ENCODE results near the gene CDCP1. TPM values are rescaled to one million over a fixed set of nuclear protein-coding genes. Genes with fewer than 3 reads are reported as not detected.

CDCP1 gene
- total and polyA plus RNA-seq, 8 donors = 4.1 to 24.5 (median 8.1) TPM

GRCh38 chr3:45119376-45119775 is 26.8 kb downstream of the CDCP1 start:
- H3K4me1 ChIP-seq = peaks cover 17 to 54% (median 33%) of the 10 kb centered on the region in 4 donors
- DNase-seq = no peak
- H3K4me3 ChIP-seq = no peak overlapping the region
- H3K36me3 ChIP-seq = peaks cover 0 to 3% (median 0%) of the 10 kb centered on the region in 4 donors
- H3K9me3 ChIP-seq = no peaks in the 10 kb centered on the region
- no peaks in the 10 kb centered on the region for H3K27me3 ChIP-seq
- TF ChIP-seq EP300 (IDR thresholded peaks at IDR 0.05) (no peak), POLR2AphosphoS5 (IDR thresholded peaks at IDR 0.05) (no peak), POLR2A (IDR thresholded peaks at IDR 0.05) (no peak), CTCF (IDR thresholded peaks at IDR 0.05) (no peak)
- WGBS, 5 donors = 22 to 34% (median 31%) methylated on average over 4 of the region's 4 CpGs
- intact Hi-C loops (cut with DNase I; ENCODE audit: low total_unique reads) = no loop called here
- peak overlapping the region; percentile 66 to 78 (median 76) for H3K27ac ChIP-seq

- H3K27ac ChIP-seq = peak overlapping the region in 4 of 5 donors; percentile 70 to 78 (median 76)
- TF ChIP-seq EP300 (IDR thresholded peaks at IDR 0.05) (no peak), CTCF (IDR thresholded peaks at IDR 0.05) (no peak)
- DNase-seq = no peak
- H3K27me3 ChIP-seq = no peaks in the 10 kb centered on the region
- intact Hi-C loops (cut with DNase I; ENCODE audit: low total_unique reads) = no loop called here
- no peak overlapping the region for H3K4me3 ChIP-seq
- 25 to 54% (median 37%) methylated on average over 2 of the region's 2 CpGs for WGBS, 5 donors
- H3K9me3 ChIP-seq = no peaks in the 10 kb centered on the region
- peaks cover 16 to 54% (median 29%) of the 10 kb centered on the region in 4 donors for H3K4me1 ChIP-seq
- peaks cover 0 to 3% (median 0%) of the 10 kb centered on the region in 4 donors for H3K36me3 ChIP-seq
These were observed 27.5 kb downstream of the CDCP1 start for GRCh38 chr3:45118615-45119071.

GRCh38 chr3:45116350-45116749 is 29.8 kb downstream of the CDCP1 start:
- no peak overlapping the region for H3K4me3 ChIP-seq
- H3K9me3 ChIP-seq = no peaks in the 10 kb centered on the region
- H3K36me3 ChIP-seq = peaks cover 0 to 12% (median 3%) of the 10 kb centered on the region in 4 donors
- H3K27ac ChIP-seq = no peak overlapping the region
- no peaks in the 10 kb centered on the region for H3K27me3 ChIP-seq
- WGBS, 5 donors = 72 to 84% (median 83%) methylated on average over 4 of the region's 4 CpGs
- no peak for DNase-seq
- intact Hi-C loops (cut with DNase I; ENCODE audit: low total_unique reads) = no loop called here
- TF ChIP-seq POLR2AphosphoS5 (IDR thresholded peaks at IDR 0.05) = no peak
- TF ChIP-seq EP300 (IDR thresholded peaks at IDR 0.05) = no peak
- TF ChIP-seq POLR2A (IDR thresholded peaks at IDR 0.05) = no peak
- TF ChIP-seq CTCF (IDR thresholded peaks at IDR 0.05) = no peak
- H3K4me1 ChIP-seq = peaks cover 24 to 59% (median 29%) of the 10 kb centered on the region in 4 donors

GRCh38 chr3:45113625-45114050 is 32.5 kb downstream of the CDCP1 start:
- Histone ChIP-seq H3K9me3 (no peaks in the 10 kb centered on the region), H3K36me3 (peaks cover 0 to 31% (median 9%) of the 10 kb centered on the region in 4 donors), H3K27ac (peak overlapping the region; percentile 58 to 77 (median 66)), H3K27me3 (no peaks in the 10 kb centered on the region), H3K4me1 (peaks cover 8 to 50% (median 21%) of the 10 kb centered on the region in 4 donors), H3K4me3 (no peak overlapping the region)
- intact Hi-C loops (cut with DNase I; ENCODE audit: low total_unique reads) = no loop called here
- peak in 1 of 2 donors; percentile 57 for DNase-seq
- TF ChIP-seq EP300 (IDR thresholded peaks at IDR 0.05) (no peak), POLR2AphosphoS5 (IDR thresholded peaks at IDR 0.05) (peak in 2 of 3 donors; percentile 14 to 24), CTCF (IDR thresholded peaks at IDR 0.05) (no peak)
- WGBS, 5 donors = 15 to 53% (median 33%) methylated on average over 6 of the region's 6 CpGs

Measured in stomach (tissue), 9 donors.